Hematopoietic multipotent progenitor cell treated with erythropoietin and hydrocortisone succinate and interleukin-3 and kit ligand, for 8 days (in vitro differentiated cells): ENCODE data around the gene GBP1.
"Not testable (repeated sequence)": the region's sequence is repeated elsewhere in the genome, so short reads cannot be mapped to it uniquely, and the experiment has no call there.

Source experiments
- DNase-seq: peaks from one replicate; pipeline ENCODE4 v3.0.0-alpha.2; 2015

The GBP1 gene

GRCh38 chr1:89051300-89051954 lies 13.6 kb downstream of the GBP1 start:
- DNase-seq, result no peak

- no peak for DNase-seq
Measured at GRCh38 chr1:89050649-89051033, 14.4 kb downstream of the GBP1 start.

DNA sequence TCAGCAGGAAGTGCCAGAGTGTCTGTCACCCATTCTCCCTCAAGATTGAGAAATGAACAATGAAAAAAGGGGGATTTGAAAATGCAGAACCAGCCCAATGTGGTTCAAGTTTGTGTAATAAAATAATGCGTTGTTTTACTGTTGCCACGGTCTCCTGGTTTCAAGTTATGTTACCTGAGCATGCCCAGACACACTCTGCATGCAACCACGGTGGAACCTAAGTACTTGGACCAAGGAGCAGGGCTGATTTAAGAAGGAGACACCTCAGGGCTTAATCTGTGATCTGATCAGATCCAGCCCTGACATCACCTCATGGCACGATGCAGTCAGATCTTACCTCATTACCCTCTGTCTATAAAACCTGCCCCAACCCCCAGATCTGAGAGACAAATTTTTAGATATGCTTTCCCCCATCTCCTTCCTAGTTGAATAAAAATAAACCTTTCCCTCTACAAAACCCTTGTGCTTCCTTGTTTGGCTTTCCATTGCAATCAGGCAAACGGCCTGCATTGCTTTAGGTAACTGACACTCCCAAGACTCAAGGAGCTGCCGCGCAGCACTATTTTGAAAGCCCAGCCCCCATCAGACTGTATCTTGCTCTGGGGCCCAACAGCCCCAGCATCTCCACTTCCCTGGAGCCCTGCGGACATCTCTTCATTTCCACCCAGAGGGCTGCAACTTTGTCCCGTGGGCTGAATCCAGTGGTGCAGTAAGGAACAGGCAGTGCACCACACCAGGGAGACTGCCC lies 14.9 kb downstream of the GBP1 start:
- DNase-seq, result not testable (repeated sequence)

GRCh38 chr1:89049187-89049586 lies 15.8 kb downstream of the GBP1 start:
- DNase-seq, result not testable (repeated sequence)

GRCh38 chr1:89047734-89048133 lies 17.3 kb downstream of the GBP1 start:
- no peak for DNase-seq

GRCh38 chr1:89046318-89047183 lies 18.5 kb downstream of the GBP1 start:
- not testable (repeated sequence) for DNase-seq

DNA sequence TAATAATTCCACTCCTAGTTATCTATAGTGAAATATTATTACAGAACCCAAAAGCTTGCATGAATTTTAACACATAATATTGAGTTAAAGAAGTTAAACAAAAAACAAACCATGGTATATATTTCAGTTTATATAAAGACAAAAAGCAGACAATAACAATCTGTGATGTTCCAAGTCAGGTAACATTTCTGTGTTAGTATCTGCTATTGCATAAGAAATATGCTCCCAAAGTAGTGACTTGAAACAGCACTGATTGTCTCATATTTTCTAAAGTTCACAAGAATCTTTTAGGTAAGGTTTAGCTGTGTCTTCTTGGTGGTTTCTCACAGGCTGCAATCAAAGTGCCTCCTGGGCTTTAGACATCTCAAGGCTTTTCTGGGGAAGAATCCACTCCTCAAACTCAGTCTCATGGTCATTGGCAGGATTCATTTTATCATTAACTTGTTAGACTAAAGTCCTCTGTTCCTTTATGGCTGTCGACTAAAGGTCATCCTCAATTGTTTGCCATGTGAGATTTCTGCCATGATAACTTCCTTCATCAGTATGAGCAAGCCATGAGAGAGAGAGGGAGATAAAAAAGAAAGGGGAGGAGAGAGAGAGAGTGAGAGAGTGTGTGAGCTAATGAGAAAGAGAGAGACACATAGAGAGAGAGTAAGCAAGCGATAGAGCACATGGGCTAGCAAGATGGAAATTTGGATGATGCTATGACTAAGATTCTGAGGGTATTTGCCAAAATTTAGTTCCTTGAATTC lies 19.9 kb downstream of the GBP1 start:
- DNase-seq, result no peak

- DNase-seq, result no peak
Measured at GRCh38 chr1:89043940-89044339, 21.1 kb downstream of the GBP1 start.

- DNase-seq, result no peak
Measured at GRCh38 chr1:89042491-89042890, 22.5 kb downstream of the GBP1 start.

- DNase-seq, result no peak
Measured at GRCh38 chr1:89041721-89042120, 23.3 kb downstream of the GBP1 start.

DNA sequence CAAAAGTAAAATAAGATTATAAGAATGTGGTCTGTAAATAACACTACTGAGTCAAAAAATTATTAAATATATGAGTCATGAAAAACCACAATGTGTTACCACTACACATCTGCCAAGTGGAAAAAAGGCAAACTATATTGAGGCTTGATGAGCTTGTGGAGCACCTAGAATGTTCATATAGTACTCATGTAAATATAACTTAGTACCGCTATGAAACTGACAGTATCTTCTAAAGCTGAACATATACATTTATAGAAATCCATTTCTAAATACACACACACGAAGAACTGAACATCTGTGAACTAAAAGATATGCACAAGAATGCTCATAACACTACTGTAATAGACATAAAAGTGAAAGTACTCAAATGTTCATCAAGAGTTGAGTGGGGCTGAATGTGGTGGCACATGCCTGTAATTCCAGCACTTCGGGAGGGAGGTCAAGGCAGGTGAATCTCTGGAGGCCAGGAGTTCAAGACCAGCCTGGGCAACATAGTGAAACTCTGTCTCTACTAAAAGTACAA lies 23.8 kb downstream of the GBP1 start:
- DNase-seq, result no peak

GRCh38 chr1:89040315-89040626 lies 24.7 kb downstream of the GBP1 start:
- DNase-seq, result no peak

DNA sequence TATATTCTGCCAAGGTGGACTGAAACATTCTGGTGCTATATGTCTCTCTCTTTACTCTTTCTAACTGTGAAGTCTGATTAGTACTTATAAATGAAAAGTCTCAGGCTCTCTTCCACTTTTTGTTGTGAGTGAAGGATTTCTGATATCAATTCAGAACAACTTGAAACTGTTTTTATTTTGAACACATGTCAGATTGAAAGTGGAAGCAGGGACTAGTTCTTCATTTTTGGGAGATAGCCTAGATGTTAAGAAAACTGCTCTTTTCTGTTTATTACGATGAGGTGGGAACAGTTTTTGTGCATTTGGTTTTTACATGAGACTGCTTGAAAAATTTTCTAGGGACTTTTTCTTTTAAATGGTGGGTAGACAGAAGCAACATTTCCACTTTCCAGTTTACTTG lies 27.8 kb downstream of the GBP1 start:
- no peak for DNase-seq

- no peak for DNase-seq
Measured at GRCh38 chr1:89035080-89035479, 29.9 kb downstream of the GBP1 start.

DNA sequence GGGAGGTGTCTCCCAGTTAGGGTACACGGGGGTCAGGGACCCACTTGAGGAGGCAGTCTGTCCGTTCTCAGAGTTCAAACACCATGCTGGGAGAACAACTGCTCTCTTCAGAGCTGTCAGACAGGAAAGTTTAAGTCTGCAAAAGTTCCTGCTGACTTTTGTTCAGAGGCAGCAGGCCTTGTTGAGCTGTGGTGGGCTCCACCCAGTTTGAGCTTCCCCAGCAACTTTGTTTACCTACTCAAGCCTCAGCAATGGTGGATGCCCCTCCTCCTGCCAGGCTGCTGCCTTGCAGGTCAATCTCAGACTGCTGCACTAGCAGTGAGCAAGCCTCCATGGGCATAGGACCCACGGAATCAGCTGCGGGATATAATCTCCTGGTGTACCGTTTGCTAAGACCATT lies 31.0 kb downstream of the GBP1 start:
- DNase-seq, result not testable (repeated sequence)

- not testable (repeated sequence) for DNase-seq
Measured at GRCh38 chr1:89029051-89029450, 36.0 kb downstream of the GBP1 start.

- no peak for DNase-seq
Measured at GRCh38 chr1:89025928-89026327, 39.1 kb downstream of the GBP1 start.

DNA sequence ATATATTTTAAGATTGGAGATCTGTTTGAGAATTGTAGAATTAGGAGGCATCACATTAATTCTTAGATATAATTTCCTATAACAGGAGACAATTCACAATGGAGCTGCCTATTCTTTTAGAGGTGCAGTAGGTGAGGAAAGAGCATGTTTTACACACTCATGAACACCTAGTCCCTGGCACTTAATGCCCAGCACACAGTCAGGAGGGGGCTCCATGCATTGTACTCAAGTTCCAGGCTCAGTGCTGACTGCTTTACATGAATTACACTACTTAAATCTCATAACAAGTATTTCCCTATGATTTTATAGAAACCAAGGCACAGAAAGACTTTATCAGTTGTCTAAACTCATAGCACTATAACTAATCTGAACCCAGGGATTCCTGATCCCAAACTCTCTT lies 42.0 kb downstream of the GBP1 start:
- no peak for DNase-seq

DNA sequence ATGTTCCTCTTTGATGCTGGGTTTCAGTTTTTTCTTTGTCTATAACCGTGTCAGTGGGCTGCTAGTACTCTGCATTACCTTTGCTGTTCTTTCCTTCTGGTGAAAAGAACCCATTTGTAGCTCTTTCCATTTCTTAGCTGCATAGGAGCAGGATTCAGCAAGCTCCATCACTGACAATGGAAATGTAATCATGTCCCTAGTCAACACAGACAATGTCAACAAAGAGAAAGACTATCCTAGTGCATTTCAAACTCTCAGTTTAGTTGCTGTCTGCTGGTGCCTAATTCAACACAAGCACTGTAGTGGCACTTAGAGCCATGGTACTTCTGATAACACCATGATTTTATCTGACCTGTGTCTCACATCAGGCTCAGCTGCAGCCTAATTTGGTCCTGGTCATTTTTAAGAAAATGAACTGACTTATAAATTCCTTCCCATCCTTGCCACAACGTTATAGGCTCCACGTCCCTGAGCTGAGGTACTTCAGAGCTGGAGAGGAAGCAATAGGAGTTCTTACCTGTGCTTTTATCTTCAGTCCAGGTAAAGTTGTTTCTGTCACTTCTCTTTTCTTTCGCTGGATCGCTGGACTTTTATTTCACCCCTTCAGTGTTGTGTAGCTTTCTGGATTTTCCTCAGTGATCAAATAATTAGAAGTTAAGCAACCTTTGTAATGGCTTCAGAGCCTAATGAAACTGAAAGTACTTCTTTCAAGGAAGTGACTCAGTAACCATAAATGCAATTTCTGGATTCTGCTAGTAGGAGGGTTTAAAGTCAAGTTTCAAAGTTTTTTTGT lies 42.6 kb downstream of the GBP1 start, which contains the start of gene GBP3:
TSS of gene GBP3 (minus strand) at position 700 of the 793 bp plus-strand sequence. CDS start 2,145 bp downstream, outside the sequence.
- DNase-seq, result peak; percentile 52

DNA sequence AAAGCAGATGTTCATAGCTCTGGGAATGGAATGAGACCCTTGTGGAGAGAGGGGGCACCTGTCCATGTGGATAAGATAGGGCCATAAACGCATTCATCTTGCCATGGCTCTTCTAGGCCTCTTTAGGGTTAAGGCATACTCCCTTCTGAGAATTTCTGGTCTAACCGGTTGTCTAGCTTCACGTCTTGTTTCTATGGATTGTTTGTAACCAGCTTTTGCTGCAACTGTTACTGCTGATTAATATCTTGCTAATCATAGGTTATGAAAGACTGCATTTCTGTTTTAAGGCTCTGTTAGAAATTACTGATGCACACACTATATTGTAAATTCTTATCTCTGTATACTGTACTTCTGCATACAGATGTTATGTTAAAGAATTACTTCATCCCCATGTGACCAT lies 46.7 kb downstream of the GBP1 start:
- not testable (repeated sequence) for DNase-seq

- DNase-seq, result no peak
Measured at GRCh38 chr1:89008511-89008910, 56.5 kb downstream of the GBP1 start.
